SHP77 treated with DMSO at 0.1 percent for 48 hours (cell line): ENCODE data around the gene AMOTL2.
A peak's percentile ranks its signal among the peaks of the same experiment; 100 is the strongest.

Source experiments
- DNase-seq: peaks from one replicate; lab custom pipeline; 2025; lab: John Stamatoyannopoulos, UW

Gene AMOTL2

DNA sequence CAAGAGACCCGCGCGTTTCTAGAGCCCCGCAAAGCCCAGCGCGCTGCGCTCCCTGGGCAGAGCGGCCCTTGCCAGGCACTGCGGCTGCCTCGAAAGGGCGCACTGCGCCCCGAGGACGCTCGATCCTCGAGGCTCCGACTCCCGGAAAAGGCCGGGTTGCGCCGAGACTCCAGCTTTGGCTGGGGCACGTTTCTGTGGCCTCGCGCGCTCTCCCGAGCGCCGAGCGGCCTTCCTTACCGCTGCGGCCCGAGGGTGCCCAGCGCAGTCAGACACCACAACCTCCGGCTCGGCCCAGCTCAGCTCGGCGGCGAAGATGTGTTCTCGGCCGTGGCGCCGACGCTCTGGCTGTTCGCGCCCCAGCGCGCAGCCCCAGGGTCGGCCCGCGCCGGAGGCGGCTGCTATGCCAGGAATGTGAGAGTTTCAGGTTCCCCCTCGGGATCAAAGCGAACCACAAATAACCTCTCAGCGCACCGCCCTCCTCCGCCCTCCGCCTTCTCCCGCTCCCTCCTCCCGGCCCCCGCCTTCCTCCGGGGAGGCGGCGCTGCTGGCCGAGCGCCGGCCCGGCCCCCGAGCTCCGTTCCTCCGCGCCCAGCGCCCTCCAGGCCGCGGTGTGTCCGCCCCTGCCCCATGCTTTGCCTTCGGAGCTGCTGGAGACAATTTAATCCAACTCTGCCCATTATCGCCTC lies at the start of gene AMOTL2:
AMOTL2 (minus strand) TSS at position 343 of the 686 bp plus-strand sequence. CDS start 3,014 bp downstream, outside the sequence.
- DNase-seq = peak; percentile 18

DNA sequence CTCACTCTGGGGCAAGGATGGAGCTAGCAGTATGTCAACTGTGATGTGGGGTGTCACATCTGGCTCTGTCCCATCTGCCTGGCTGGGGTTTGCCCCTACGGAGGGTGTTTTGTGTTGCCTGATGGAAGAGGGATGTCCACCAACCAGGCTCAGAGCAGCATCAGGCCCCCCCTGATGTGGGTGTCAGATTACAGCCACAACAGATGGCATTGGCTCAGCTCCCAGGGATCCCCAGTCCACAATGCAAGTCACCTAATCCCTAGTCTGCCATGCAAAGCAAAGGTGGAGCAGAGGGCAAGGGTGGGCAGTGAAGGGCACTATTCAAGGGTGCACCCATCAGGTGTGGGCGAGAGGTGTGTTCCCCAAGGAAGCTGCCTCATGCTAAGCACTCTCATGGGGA lies 48.9 kb upstream of the AMOTL2 start:
- DNase-seq = peak; percentile 75

DNA sequence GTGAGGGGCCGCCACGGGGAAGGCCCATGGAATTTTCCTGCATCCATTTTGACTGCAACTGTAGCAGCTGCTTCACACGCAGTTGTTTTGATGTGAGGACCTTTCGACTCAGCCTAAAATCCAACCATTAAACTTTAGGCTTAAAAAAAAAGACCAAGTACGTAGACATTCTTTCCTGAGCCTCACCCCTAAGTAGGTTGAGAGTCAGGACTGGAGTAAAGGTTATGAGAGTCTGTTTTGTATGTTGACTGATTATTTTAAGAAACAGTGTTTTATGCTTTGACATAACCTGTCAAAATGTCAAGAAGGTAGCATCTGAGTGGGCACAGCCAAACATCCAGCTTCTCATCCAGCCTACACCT lies 45.7 kb upstream of the AMOTL2 start:
- peak; percentile 31 for DNase-seq

DNA sequence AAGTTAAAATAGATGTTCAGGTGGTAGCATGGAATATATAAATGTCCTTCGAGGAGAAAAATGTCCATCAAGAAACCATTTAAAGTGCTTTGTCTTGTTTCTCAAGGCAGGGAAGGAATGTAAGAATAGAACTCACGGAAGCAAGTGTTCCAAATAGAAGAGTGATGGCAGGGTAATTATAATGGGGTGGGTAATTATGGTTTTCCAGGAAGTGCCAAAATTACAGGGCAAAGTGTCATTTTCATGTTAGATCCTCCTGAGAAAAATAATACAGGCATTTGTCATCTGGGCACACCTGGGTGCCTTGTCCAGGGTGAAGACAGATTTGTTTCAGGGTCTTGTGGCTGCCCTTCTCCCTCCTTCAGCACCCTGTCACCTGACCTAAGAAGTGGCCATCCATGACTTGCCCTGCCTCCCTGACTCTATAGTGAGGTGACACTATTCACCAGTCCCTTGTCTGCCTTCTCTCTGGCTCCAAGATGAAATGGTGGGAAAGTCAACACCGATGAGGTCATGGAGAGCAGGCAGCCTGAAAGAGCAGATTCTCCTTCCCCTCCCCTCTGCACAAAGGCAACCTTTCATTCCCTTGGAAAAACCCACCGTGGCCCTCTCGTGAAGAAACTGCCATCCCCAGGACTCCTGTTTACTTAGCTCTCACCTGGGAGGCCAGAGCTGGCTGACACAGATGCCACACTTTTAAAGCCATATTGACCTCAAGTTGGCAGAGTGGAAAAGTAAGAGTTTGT lies 45.1 kb upstream of the AMOTL2 start:
- DNase-seq = peak; percentile 68

DNA sequence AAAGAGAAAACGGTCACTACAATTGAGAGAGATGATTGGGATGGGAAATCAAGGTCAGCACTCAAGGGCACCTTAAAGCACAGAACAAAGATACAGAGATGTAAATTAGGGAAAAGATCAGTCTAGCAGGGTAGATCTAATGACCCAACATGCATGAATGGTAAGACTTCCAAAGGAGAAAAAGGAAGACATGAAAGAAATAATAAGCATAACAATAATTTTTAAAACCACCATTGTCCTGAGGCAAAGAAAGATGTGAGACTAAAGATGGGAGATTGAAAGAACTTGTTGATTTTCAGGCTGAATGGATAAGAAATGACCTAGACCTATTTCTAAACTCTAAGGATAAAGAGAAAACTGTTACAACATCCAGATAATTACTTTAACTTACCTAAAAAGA lies 34.8 kb upstream of the AMOTL2 start:
- DNase-seq = no peak

DNA sequence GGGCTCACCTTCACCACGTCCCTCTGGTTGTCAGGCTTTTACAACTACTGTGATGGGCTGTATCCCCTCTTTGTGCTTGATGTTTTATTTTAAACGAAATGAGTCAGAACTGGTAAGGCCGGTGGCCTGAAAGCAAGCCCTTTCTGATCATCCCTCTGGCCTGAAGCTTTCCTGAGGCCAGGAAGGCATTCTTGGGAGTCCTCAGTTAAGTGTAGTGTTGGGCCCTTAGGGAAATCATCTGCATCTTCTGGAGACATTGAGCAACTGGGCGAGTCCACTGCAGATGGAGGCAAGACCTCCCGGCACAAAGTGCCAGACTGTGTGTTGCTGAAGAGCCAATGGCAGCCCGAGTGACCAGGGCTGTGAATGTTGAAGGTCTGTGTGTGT lies 33.0 kb upstream of the AMOTL2 start:
- DNase-seq = no peak

DNA sequence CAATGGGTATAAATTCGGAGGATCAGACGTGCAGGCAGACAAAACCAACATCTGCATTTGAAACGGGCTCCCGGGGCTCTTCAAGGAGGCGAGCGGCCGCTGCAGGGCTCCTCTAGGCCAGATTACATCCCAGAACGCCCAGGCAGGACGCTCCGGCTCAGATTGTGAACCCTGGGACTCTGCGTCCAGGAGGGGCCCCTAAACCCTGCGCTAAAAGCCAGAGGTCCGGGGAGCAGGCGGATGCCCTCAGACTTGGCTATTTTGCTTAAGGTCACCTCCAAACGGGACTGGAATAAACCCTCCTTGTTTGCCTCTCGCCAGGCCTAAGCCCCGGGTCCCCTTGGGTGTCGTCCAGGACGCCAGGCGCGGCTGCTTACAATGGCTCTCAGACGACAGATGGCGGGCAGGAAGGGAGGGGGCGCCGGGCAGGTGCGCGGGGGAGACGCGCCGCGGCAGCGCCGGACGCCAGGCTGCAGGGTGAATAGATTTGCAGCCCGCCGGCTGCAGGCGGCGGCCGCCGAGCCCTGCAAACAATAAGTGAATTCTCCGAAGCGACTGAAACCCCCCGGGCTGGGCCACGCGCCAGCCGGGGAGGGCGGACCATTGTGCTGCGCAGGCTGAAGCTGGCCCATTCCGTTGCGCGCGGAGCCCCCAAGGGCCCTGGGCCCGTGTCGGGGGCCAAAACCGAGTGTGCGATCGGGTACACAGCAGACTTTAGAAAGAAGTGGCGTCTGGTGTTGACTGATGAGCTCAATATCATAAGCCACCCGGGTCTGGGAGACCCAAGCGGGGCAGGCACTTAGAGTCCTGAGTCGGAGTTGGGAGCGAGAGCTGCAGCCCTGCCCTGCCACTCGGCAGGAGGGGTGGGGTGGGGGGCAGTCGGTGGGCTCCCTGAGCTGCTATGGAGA lies 32.3 kb upstream of the AMOTL2 start:
- DNase-seq = peak; percentile 82

DNA sequence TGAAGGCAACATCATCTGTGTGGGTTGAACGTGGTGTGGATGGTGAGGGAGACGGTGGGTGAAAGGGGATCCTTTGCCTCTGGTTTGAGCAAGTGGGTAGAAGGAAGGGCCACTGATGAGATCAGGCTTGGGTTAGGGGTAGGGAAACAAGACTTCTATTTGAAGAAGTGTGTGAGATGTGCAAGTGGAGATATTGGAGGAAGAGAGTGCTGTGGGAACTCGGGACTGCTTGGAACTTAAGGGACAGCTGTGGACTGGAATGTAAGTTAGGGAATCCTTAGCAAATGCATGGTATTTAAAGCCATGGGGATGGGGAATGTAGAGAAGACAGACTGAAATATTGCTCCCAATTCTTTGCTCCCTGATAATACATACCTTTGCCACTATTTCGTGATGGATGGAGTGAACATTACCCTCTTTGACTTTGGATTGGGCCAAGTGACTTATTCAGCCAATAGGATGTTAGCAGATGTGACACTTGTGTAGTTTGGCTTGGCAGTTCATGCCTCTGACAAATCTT lies 30.2 kb upstream of the AMOTL2 start:
- DNase-seq = no peak

DNA sequence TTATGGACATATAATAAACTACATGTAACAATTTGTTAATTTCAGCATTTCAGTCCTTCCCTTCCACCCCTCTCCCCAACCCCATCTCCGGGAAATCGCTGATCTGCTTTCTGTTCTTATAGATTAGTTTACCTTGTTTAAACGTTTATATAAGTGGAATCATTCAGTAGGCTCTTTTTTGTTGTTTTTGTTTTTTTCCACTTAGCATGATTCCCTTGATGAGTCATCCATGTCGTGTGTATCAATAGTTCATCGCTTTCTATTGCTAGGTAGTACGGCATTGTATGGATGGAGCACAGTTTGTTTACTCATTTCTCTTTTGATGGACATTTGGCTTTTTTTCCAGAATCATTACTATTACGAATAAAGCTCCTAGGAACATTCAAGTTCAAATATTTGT lies 23.5 kb upstream of the AMOTL2 start:
- no peak for DNase-seq

DNA sequence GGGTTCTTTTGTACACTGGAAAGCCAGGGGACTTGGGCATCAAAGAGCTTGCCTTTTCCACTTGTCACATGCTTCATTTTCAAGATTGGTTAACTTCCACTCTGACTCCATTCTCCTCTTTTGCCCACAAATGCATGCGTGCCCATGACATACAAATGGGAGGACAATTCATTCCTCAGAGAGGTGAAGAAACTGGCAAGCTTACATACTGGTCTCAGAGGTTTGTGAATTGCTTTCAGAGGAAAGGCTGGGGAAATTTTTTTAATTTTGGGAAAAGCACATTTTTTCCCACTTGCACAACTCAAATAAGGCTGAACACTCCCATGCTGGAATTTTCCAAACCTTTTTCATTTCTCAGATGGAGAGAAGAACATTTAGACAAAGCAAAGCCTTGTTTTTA lies 20.9 kb upstream of the AMOTL2 start:
- no peak for DNase-seq

DNA sequence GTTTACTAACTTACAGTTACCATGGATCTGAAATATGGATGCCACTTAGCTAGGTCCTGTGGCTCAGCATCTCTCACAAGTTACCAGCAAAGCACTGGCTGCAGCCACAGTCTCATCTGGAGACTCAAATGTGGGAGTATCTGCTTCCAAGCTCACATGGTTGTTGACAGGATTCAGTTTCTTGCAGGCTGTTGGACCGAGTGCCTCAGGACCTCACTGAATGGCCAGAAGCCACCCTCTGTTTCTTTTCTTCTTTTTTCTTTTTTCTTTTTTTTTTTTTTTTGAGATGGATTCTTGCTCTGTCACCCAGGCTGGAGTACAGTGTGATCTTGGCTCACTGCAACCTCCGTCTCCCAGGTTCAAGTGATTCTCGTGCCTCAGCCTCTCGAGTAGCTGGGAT lies 20.1 kb upstream of the AMOTL2 start:
- DNase-seq = no peak

DNA sequence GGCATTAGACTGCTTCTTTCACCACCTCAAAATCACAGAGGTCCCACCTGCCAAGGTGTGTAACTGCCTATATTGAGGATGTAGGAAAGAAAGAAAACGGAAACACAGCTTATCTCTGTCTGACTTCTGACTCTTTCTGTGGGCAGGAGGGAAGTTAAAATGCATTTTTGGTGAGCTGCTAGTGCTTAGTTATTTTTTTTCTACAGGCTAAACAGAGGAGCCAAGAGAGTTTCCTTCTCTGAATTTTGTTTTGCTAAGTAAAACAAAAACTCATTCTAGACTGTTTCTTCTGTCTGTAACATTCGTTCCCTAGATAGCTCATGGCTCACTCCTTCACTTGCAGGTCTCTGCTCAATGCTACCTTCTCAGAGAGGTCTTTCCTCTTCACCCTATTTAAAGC lies 18.8 kb upstream of the AMOTL2 start:
- no peak for DNase-seq

DNA sequence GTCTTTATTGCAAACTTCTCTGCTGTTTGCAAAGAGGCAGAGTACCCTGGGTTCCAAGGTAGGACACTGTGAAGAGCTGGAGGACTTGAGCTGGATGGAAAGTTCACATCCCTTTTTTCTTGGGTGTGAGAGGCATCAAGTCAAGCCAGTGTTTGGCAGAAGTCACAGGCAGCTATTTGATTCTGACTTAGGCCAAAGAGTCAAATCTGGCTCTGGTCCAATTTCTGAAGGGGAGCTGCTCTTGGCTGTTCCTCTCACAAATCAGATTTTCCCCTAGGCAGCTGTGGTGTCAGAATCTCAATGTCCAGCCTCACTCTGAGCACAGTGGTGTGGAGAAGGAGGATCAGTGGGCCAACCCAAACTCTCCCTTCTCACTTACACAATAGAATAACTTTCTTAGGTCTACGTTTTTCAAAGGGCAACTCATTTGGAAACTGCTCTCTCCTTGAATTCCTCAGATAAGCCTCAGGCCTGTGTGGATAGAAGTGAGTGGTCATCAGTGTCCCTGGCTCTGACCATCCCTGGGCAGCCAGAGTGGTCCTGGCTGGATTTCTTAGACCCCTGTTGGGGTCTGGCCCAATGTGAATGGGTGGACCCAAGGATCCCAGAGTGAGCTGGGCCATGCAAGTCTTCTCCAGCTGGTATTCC lies 18.2 kb upstream of the AMOTL2 start:
- no peak for DNase-seq

DNA sequence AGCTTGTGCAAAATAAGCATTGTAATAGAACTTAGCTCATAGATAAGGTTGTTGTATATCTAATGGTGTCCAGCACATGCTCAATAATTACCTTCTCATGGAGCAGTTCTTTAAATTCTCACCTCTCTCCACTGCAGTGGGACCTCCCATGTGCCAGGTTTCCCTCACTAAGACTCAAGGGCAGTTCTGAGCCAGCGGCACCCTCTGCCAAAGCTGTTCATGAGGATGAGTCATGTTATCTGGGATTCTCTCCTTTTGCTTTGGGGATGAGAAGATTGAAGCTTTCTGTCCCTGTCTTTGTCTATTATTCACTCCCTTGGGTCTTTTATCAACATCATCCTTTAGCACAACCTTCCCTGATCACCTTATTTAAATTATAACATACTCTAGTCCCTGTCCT lies 15.6 kb upstream of the AMOTL2 start:
- DNase-seq = no peak

DNA sequence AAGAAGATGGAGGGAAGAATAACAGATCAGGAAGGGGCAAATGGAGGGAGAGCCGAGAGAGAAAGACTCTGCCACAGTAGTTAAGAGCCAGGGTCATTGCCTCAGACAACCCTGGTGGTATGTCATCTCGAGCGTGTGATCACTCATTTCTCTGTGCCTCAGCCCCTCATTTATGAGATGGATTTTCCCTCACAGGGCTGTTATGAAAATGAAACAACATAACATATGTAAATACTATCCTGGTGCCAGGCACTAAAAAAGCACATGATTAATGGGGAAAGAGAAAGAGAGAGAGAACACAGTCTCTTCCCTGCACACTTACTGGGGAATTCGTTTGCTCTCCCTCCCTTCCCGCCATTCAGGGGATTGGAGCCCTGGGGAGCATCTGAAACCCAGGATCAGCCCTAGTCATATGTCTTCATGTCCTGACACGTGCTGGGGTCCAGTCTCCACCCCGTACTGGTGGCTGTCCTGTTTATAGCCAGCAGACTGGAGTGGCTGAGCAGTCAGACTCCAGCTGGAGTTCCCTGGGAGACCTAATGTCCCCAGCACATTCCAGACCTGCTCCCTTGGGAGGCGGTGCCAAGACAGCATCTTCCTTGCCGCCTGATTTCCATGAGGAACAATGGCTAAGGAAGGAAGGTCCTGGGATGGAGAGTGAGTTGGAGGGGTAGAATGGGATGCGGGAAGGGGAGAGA lies 14.7 kb upstream of the AMOTL2 start:
- DNase-seq = no peak

DNA sequence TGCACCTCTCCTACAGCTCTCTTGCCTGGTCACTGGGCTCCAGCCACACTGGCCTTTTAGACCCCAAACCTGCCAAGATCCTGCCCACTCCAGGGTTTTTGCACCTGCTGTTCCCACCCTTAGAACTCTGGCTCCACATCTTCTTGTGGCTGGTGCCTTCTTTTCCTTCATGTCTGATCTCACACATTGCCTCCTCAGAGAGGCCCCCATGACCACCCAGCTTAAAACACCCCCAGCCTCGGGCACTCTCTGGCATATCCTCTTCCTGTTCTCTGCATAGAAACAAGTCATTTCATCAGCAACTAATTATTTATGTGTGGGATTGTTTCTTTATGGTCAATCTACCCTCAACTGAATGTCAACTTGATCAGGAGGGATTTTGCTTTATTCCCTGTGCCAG lies 14.0 kb upstream of the AMOTL2 start:
- DNase-seq = no peak

DNA sequence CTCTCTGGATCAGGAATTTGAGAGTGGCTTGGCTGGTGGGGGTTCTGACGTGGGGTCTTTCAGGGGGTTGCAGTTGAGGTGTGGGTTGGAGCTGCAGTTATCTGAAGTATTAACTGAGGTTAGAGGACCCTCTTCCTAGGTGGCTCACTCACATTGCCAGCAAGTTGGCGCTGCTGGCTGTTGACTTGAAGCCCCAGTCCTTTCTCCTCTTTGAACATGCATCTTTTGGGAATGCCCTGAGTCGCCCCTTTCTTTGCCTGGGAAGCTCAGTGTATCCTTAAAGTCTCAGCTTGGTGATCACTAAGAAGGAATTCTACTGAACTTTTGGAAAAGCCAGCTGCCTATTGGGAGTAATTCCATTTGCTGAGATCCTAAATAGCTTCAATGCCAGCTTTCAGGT lies 13.0 kb upstream of the AMOTL2 start:
- no peak for DNase-seq

DNA sequence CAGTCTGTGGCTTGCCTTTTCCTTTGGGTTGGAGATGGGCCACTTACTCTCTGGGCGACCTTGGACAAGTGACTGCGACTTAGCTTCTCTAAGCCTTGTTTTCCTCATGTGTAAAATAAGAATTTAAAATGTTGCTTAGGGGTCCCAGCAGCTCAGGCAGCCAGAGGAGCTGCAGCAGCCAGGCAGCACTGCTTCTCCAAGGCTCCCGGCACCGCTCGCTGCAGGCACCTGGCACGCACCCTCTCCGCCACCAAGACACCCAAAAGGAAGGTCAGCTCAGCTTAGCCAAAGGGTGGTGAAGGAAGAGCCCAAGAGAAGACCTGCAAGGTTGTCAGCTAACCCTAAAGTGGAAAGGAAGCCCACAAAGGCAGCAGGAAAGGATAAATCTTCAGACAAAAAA lies 10.7 kb upstream of the AMOTL2 start:
- no peak for DNase-seq

DNA sequence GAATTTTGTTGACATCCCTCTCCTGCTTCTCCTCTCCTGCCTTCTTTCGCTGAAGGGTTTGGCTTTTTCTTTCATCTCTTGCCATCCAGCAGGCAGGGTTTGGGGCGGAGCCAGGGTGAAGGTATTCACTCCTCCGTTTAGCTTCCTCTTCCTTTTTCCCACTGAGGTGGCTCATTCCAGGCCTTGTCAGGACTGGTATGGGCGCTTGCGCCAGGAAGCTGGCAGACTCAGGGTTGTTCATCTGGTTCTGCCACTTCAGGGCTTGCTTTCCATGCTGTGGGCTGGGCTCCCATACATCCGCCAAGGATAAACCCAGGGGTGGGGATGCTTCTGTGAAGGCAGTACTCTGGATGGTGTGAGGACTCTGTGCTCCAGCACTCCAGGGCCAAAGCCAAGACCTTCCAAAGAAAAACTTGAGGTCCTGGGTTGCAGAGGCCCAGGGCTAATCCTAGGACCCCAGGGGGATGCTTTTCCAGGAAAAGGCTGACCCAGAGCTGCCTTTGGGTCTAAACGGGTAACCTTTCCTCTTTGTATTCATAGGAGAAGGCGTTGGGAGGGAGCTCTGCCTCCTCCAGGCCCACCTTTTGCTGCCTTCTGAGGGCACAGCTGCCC lies 7.7 kb upstream of the AMOTL2 start:
- DNase-seq = no peak

DNA sequence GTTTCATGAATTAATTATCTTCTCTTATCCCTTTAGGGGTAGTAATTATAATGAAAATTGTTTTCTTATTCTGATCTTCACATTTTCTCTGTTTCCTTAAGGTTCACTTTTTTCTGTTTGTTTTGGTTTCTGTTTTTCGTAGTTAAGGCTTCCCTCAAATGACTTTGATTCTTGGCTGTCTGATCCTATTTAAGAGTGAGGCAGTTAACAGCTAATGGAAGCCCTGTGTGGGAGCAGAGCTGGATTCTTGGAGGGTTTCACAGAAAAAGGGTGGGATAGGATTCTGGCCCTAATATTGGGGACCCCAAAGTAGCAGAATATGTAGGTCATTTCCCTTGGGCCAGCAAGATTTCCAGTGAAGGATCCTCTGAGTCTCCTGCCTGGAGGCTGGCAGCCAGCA lies 6.8 kb upstream of the AMOTL2 start:
- DNase-seq = no peak

DNA sequence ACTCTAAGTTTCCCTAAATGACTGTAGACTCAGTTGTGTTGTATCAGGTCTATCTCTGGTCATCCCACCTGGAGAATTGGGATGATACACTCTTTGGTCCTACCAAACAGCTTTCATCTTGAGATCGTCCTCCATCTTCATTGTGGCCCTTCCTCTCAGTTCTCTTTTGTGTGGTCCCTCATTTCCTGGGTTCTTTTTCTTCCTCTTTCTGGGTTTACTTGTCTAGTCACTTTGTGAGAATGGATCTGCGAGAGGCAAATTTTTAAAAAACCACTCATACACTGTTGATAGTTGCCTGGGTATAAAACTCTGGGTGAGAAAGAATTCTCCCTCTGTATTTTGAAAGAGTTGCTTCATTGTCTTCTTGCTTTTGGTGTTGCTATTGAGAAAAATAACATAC lies 6.0 kb upstream of the AMOTL2 start:
- DNase-seq = no peak
